Lower lobe of right lung (tissue), 2 donors: ENCODE measurements around the gene TIMM50. TPM values are rescaled to one million over a fixed set of nuclear protein-coding genes. Genes with fewer than 3 reads are reported as not detected.

ENCODE experiments used
- ATAC-seq, 2 donors: fragments of 200-7000 bp; cut with Tn5 transposase; one replicate each; pipeline ENCODE4 v1.9.1; 2020 to 2022; ENCODE audit warnings: mild to moderate bottlenecking in 2 of 2, moderate library complexity in 2 of 2
- DNase-seq: peaks from one replicate; pipeline ENCODE4 v3.0.0-alpha.2; 2020
- H3K27ac ChIP-seq: fragments of 200-600 bp; one replicate; pipeline ENCODE4 v1.8.0; 2022
- H3K27me3 ChIP-seq: fragments of 200-600 bp; one replicate; pipeline ENCODE4 v1.8.0; 2022; ENCODE audit warnings: low read depth
- H3K36me3 ChIP-seq: fragments of 200-600 bp; one replicate; pipeline ENCODE4 v1.8.0; 2022; ENCODE audit warnings: mild to moderate bottlenecking
- H3K4me1 ChIP-seq: fragments of 200-600 bp; one replicate; pipeline ENCODE4 v1.8.0; 2022
- H3K4me3 ChIP-seq: fragments of 200-600 bp; one replicate; pipeline ENCODE4 v1.8.0; 2022; ENCODE audit warnings: mild to moderate bottlenecking
- H3K9me3 ChIP-seq: fragments of 200-600 bp; one replicate; pipeline ENCODE4 v1.8.0; 2022
- CTCF ChIP-seq: fragments of 200-600 bp; IDR thresholded peaks from one replicate; pipeline ENCODE4 v1.8.0; 2022; ENCODE audit warnings: antibody characterized with exemption, mild to moderate bottlenecking
- intact Hi-C: fragments of 100-400 bp; cut with DNase I; formaldehyde crosslinking; loops from one replicate; pipeline ENCODE4 v1.11.0; 2022
- total RNA-seq: library from RNA; stranded (reverse); fragmentation: NEBNext Ultra II Directional; extraction: Animal tissue kit (Norgen Biotek cat#: 25700); gene quantifications from one replicate; pipeline ENCODE4 v1.2.1, GENCODE V29; 2021
- donor health status: DM: no; HTN: yes; CAD: no; lungs with severe emphysema.

The TIMM50 gene
- total RNA-seq, 1 donor from 2014 or later = 44.0 TPM

GRCh38 chr19:39463403-39463802, 17.2 kb upstream of the TIMM50 start:
- Histone ChIP-seq H3K4me3 (no peak overlapping the region), H3K27ac (no peak overlapping the region), H3K36me3 (peaks cover 99% of the 10 kb centered on the region), H3K4me1 (no peaks in the 10 kb centered on the region), H3K27me3 (no peaks in the 10 kb centered on the region), H3K9me3 (no peaks in the 10 kb centered on the region)
- TF ChIP-seq CTCF = no peak
- DNase-seq = no peak
- intact Hi-C loops = no loop called here
- no peak for ATAC-seq

GRCh38 chr19:39465956-39466747, 14.5 kb upstream of the TIMM50 start:
- no peak for TF ChIP-seq CTCF
- peaks cover 99% of the 10 kb centered on the region for H3K36me3 ChIP-seq

GRCh38 chr19:39467941-39468340, 12.7 kb upstream of the TIMM50 start:
- intact Hi-C loops = no loop called here

More at GRCh38 chr19:39465956-39466747, 14.5 kb upstream of the TIMM50 start:
- intact Hi-C loops = no loop called here
- H3K9me3 ChIP-seq = no peaks in the 10 kb centered on the region
- no peak overlapping the region for H3K4me3 ChIP-seq
- no peak overlapping the region for H3K27ac ChIP-seq
- H3K4me1 ChIP-seq = no peaks in the 10 kb centered on the region
- H3K27me3 ChIP-seq = no peaks in the 10 kb centered on the region
- no peak for DNase-seq
- no peak for ATAC-seq

GRCh38 chr19:39469036-39469435, 11.6 kb upstream of the TIMM50 start:
- intact Hi-C loops = no loop called here
- DNase-seq (no peak), ATAC-seq (no peak)
- Histone ChIP-seq H3K4me1 (no peaks in the 10 kb centered on the region), H3K36me3 (peaks cover 100% of the 10 kb centered on the region), H3K4me3 (no peak overlapping the region), H3K9me3 (no peaks in the 10 kb centered on the region), H3K27ac (no peak overlapping the region), H3K27me3 (no peaks in the 10 kb centered on the region)
- TF ChIP-seq CTCF = no peak

More at GRCh38 chr19:39467941-39468340, 12.7 kb upstream of the TIMM50 start:
- ATAC-seq (no peak), DNase-seq (no peak)
- Histone ChIP-seq H3K27ac (no peak overlapping the region), H3K9me3 (no peaks in the 10 kb centered on the region), H3K36me3 (peaks cover 99% of the 10 kb centered on the region), H3K4me1 (no peaks in the 10 kb centered on the region), H3K4me3 (no peak overlapping the region), H3K27me3 (no peaks in the 10 kb centered on the region)
- TF ChIP-seq CTCF = no peak

- Histone ChIP-seq H3K4me3 (no peak overlapping the region), H3K36me3 (peaks cover 100% of the 10 kb centered on the region), H3K9me3 (no peaks in the 10 kb centered on the region), H3K27me3 (no peaks in the 10 kb centered on the region), H3K4me1 (no peaks in the 10 kb centered on the region), H3K27ac (no peak overlapping the region)
- intact Hi-C loops = no loop called here
- DNase-seq (no peak), ATAC-seq (no peak)
- TF ChIP-seq CTCF = no peak
Observed at GRCh38 chr19:39469567-39469966, 11.1 kb upstream of the TIMM50 start.
